Right hindlimb (tissue), 1 donor: Measurements from ENCODE around the gene DSCAML1.

Source experiments
- DNase-seq: peaks from one replicate; pipeline ENCODE4 v3.0.0-alpha.2; 2018

DSCAML1 gene

DNA sequence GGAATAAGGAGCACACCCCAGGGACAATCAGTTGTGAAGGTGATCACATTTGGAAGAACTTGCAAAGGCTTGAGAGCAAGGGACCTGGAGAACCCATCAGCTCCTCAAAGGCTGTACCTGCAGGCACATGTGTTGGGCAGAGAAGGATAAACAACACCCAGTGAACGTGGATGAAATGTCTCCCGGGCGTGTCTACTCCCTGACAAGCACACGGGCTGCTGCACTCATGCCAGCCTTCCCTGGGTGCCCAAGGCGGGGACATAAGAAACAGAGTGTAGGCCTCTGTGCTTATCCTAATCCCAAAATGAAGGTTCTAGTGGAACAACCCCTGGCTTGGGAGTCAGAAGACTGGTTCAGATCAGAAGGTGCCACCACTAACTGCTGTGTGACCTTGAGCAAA is 46.7 kb downstream of the DSCAML1 start:
- DNase-seq = no peak

GRCh38 chr11:117749541-117749910 is 47.5 kb downstream of the DSCAML1 start:
- DNase-seq = no peak

DNA sequence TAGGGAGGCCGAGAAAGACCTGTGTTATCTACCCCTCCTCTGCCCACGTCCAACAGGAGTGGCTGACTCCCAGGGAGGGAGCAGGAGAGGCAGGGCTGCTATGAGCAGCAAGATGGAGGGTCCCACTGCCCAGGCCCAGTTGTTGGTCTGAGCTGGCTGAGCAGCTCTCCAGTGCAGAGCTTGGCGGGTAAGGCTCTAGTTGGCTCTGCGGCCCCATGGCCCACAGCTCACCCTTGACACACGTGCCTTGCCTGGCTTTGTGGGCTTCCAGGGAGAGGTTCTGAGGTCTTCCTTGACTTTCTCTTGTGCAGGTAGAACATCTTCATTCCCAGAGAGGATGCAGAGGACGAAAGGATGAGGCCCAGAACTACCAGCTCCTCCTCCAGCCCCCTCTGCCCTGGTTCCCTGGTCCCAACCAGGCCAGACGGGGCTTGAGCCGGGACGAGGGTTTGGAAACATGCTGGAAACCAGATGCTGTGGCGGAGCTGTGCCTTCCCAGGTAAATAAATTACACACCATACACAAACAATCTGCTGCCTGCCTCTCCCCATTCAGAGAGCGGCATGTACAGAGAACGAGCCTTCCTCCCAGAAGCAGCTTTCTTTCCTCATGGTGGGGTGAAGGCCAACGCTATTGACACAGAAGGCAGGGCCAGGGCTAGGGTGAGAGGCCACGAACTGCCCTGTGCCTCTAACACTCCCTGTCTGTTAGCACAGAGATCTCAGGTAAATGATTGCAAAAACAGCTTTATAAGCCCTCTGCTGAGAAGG is 48.1 kb downstream of the DSCAML1 start:
- no peak for DNase-seq

GRCh38 chr11:117747892-117748291 is 49.1 kb downstream of the DSCAML1 start:
- no peak for DNase-seq

DNA sequence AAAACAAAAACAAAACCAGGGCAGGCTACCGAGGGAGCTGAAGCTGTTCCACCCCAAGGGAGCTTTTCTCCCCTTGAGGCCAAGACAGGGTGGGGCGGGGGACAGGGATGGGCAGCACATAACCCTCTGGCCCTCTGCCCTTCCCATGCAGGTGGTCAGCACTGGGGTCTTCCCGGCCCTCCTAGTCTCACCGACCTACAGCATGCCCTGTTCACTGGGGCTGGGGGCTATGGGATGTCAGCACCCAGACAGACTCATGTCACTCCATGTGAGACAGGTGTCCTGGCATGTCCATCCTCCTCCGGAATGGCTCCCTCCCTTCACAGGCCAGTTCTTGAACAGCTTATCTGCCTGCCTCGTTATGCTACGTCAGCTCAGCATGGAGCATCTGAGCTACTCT is 51.7 kb downstream of the DSCAML1 start:
- no peak for DNase-seq

DNA sequence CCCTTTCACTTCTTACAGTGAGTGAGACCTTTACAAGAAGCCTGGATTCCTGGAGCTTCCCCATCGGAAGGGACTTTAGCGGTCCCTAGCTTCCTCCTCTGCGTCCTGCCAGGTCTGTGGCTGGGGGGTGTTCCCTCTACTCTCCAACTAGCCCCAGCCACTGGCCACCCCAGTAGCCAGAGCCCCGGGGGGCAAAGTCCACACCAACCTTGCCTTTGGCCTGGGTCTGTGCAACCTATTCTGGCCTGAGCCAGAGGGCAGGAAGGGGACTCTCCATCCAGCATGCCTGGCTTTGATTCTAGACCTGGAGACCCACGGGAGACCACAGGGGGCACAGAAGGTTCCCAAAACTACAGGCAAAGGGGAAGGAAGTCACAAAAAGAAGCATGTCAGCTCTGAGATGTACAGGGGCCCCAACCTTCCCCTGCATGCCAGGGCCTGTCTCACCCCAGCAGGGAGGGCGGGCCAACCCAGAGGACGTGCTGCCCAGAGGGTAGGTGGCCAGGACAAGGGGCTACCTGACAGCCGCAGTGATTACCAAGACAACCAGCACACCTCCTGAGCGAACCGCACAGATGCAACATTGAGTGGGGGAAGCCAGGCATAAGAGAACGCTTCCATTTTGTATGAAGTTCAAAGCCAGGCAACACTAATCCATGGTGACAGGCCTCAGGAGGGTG is 52.4 kb downstream of the DSCAML1 start:
- DNase-seq = no peak

- DNase-seq = no peak
Observed at GRCh38 chr11:117743121-117743815, 53.7 kb downstream of the DSCAML1 start.

GRCh38 chr11:117738246-117738957 is 58.6 kb downstream of the DSCAML1 start:
- no peak for DNase-seq

DNA sequence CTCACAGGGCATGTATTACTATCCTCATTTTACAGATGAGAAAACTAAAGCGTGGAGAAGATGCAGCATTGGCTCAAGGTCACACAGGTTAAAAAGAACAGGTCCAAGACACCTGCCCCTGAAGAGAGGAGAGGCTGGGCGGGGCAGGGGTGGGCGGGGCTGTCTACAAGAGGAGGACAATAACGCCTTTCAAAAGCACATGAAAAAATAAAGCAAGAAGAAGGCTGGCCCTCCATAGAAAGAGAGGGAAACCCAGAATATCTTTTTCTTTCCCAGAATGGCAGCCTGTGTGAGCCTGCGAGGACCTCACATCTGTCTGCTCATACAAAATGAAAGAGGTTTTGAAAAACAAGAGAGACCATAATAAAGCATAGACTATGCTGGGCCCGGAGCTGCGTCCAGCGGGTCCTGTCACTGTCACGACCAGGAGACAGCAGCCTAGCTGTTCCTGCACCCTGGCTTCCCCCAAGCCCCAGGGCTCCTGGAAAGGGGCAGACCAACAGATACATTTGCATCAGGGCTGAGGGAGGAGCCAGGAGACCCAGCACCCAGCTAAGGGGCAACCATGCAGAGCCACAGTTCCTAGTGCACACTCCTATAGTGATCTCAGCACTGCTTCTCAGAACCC is 61.6 kb downstream of the DSCAML1 start:
- no peak for DNase-seq

DNA sequence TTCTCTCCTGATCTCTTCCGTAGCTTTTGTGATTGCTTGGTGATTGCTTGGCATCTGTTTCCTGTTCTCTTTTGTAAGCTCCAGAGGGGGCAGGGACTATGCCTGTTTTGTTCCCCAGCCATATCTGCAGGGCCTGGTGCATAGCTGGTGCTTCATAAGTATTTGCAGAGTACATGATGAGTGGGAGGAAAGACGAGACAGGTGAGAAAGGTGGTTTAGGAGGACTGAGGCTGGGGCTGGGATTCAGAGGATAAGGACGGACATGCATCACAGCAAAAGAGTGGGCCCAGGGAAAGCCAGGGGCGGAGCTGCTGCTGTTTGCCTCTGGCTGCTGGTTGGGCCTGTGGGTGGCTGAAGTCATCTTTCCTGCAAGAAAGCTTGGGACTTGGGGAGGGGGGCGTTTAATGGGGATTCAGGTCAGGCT is 62.4 kb downstream of the DSCAML1 start:
- no peak for DNase-seq

GRCh38 chr11:117733316-117733715 is 63.7 kb downstream of the DSCAML1 start:
- DNase-seq = no peak

GRCh38 chr11:117731722-117732290 is 65.2 kb downstream of the DSCAML1 start:
- DNase-seq = no peak

- DNase-seq = no peak
Observed at GRCh38 chr11:117730208-117730800, 66.7 kb downstream of the DSCAML1 start.

DNA sequence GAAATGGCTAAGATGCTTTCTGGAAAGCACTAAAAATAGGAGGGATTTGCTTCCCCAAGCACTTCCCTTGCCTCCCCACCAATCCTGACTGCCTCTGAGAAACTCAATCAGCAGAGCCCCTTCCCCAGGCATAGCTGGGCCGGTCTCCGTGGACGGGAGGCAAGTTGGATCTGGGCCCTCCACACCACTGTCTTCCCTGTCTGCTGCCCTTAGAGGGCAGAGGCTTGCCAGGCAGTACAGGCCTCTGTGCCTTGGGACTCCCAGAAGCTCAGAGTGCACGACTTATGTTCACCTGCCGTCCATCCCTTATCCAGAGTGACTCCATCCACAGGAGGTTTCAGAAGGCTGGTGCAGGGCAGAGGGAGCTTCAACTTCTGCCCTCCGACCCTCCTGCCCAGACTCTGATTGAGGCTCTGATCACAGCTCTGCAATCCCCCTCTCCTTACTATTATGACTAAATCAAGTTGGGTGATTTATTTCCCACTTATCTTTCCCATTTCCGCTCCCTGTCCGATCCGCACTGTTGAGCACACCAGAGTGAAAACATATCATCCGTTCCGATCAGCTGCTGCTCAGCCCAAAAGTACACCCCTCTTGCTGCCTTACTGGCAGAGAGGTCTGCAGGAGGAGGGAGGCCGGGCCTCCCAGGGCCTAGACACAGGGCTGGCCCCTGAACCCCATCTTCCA is 71.8 kb downstream of the DSCAML1 start:
- no peak for DNase-seq

DNA sequence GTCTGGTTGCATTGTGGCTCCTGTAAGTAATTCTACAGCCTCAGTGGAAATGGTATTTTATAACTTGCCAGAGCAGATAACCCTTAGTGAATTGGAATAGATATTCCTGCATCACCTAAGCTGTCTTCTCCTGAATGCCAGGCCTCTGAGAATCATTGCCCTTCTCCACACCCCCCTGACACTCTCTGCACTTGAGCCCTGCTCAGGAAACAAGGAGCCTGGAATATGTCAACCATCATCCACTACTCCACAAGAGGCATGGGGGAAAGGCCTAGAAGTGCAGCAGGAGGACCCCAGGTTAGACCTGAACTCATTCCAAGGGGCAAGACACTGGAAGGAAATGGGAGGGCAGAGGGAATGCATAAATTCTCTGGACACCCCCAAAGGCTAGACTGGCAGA is 72.4 kb downstream of the DSCAML1 start:
- DNase-seq = no peak

- no peak for DNase-seq
Observed at GRCh38 chr11:117724104-117724503, 72.9 kb downstream of the DSCAML1 start.

- DNase-seq = no peak
Observed at GRCh38 chr11:117723277-117724024, 73.6 kb downstream of the DSCAML1 start.

DNA sequence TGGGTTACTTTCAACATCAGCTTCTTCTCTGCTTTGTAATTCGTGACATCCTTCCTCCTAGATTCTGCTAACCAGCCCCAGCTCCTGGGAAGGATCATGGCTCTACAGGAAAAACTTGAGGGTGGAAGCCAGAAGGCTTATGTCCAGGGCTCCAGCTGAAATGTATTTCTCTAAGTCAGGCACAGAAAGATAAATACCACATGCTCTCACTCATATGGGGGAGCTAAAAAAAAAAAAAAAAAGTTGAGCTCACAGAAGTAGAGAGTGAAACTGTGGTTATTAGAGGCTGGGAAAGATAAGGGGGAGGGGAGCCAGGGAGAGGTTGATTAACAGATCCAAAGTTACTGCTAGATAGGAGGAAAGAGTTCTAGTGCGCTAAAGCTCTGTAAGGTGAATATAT is 74.9 kb downstream of the DSCAML1 start:
- peak; percentile 68 for DNase-seq

DNA sequence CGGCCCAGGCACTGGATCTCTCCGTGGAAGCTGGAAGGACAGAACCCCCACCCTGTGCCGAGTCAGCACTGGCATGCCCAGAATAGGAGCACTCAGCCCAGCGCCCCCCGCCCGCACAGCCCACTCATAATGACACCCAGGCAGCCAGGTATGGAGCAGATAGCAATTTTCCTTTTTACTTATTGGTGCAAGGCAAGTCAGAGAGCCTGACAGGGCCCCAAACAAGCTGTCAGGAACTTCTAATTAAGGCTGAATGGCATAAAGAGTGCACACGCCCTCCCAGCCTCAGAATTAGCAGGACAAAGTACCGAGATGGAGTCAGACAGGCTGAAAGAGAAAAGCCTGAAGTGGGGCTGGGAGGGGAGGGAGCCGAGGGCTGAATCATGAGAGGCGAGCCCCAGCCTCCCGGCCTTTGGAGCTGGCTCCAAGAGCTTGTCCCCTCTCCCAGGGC is 76.9 kb downstream of the DSCAML1 start:
- no peak for DNase-seq

DNA sequence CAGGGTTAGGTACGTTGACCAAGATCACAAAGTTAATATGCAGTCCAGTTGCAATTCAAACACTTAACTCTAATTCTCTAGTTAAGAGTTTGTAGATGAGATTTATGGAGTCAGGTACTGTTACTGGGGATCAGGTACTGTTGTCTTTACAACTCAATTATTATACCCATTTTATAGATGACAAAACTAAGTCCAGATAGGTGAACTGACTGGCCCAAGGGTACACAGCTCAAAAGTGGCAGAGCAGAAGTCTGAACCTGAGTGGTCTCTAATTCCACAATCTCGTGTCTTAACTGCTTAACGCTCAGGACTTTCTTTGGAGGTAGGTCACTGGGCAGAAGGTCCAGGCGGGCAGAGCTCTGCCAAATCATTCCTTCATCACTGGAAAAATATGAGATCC is 77.5 kb downstream of the DSCAML1 start:
- DNase-seq = no peak
